ENCODE data around the gene LRP1B.

LRP1B gene

GRCh38 chr2:140759426-140760156 is 1371.2 kb downstream of the LRP1B start:
- FAIRE-seq: no peak
- no peak for DNase-seq (ENCODE audit: low spot score)

GRCh38 chr2:140747665-140748064 is 1383.2 kb downstream of the LRP1B start:
- DNase-seq (ENCODE audit: low spot score) (no peak), FAIRE-seq (no peak)

- DNase-seq (ENCODE audit: low spot score) (no peak), FAIRE-seq (no peak)
Observed at GRCh38 chr2:140747090-140747489, 1383.7 kb downstream of the LRP1B start.

DNA sequence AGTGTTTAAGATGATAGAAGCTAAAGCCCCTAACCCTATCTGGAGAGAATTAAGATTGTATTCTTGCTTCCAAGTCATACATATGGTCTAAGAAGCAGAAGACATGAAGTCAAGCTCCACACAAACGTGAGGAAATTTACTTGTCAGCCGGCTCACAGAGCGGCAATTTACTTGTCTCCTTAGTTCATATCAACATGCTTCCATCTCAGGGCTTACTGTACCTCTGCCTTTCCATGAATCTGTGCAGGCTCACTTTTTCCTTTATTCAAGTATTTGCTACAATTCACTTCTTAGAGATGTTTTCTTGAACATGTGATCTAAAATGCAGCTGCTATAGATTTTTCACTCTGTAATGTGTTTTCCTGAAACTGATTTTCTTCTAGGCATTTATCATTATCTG is 1386.4 kb downstream of the LRP1B start:
- FAIRE-seq (no peak), DNase-seq (ENCODE audit: low spot score) (no peak)

DNA sequence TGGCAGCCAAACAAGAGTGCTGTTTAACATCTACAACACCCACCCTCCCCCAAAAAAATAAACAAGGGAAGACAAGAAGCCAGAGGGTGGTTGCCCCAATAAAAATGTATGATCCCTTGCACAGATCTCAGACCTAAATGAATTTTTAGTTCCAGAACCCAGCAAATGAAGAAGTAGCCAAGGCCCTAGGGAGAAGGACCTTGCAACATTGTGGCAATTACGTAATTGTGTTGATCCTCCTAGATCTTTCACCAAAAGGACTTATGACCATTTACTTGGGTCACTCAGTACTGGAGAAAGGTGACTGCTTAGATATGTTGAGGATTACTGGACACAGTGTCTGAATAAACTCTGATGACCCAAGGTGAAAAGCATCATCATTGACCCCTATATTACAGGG is 1393.8 kb downstream of the LRP1B start:
- DNase-seq (ENCODE audit: low spot score): no peak
- no peak for FAIRE-seq

- no peak for FAIRE-seq
- no peak for DNase-seq (ENCODE audit: low spot score)
Observed at GRCh38 chr2:140734992-140735391, 1395.8 kb downstream of the LRP1B start.

DNA sequence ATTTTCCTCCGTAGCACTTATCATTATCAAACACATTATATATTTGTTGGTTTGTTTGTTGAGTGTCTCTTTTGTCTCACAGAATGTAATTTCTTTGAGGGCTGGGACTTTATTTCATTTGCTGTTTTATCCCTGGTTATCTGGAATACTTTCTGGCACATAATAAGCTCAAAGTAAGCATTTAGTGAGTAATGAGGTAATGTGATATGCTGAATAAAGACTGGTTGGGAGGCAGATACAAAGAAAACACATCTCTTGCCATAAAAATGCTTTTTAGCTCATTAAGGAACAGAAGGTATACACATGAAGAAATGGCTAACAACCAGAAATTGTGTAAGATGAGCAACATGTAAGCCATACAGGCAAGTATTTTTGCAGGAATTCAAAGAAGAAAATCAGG is 1411.8 kb downstream of the LRP1B start:
- no peak for FAIRE-seq
- no peak for DNase-seq (ENCODE audit: low spot score)

GRCh38 chr2:140717481-140717880 is 1413.3 kb downstream of the LRP1B start:
- FAIRE-seq (no peak), DNase-seq (ENCODE audit: low spot score) (no peak)

DNA sequence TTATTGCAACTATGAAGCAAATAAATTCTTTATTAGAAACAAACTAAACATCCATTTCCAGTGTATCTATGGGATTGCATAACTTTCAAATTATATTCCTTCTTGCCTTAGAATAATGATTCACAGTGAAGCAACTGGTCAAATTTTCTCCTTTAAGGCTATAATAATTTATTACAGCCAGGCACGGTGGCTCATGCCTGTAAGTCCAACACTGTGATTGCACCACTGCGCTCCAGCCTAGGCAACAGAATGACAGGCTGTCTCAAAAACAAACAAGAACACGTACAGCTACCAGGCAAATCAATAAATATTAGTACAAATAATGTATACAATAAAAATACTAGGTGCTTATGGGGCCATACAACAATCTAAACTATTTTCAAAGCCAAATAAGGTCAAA is 1416.2 kb downstream of the LRP1B start:
- DNase-seq (ENCODE audit: low spot score) (no peak), FAIRE-seq (no peak)

DNA sequence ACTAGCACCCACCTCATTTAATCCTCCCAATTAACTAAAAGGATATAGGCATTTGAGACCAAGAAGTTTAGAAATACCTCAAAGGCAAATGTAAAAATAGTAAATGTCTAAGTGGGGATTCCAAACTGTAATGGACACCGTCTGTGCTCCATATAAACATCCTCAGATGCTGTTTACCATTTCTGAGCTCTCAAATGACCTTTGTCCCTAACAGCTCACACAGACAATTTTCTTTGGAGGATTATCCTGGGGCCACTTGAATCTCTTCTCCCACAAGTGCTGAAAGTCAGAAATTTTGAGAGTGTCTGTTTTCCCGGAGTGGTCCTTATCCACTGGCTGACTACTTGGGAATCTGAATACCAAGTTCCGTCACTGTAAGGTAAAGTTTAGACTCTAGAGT is 1418.9 kb downstream of the LRP1B start:
- FAIRE-seq: no peak
- no peak for DNase-seq (ENCODE audit: low spot score)

- no peak for DNase-seq (ENCODE audit: low spot score)
- no peak for FAIRE-seq
Observed at GRCh38 chr2:140701726-140702125, 1429.1 kb downstream of the LRP1B start.

GRCh38 chr2:140698636-140699035 is 1432.2 kb downstream of the LRP1B start:
- DNase-seq (ENCODE audit: low spot score) (no peak), FAIRE-seq (no peak)

DNA sequence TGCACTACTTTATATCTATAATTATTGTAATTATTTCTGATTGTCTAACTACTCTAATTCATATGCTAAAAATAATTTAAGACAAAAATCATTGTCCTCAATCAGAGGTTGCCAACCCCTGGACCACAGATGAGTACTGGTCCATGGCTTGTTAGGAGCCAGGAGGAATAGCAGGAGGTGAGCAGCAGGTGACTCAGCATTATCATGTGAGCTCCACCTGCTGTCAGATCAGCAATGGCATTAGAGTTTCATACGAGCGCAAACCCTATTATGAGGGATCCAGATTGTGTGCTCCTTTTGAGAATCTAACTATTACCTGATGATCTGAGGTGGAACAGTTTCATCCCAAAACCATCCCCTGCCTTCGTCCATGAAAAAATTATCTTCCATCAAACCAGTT is 1434.4 kb downstream of the LRP1B start:
- no peak for DNase-seq (ENCODE audit: low spot score)
- no peak for FAIRE-seq

- FAIRE-seq: no peak
Observed at GRCh38 chr2:140695155-140695554, 1435.7 kb downstream of the LRP1B start.

DNA sequence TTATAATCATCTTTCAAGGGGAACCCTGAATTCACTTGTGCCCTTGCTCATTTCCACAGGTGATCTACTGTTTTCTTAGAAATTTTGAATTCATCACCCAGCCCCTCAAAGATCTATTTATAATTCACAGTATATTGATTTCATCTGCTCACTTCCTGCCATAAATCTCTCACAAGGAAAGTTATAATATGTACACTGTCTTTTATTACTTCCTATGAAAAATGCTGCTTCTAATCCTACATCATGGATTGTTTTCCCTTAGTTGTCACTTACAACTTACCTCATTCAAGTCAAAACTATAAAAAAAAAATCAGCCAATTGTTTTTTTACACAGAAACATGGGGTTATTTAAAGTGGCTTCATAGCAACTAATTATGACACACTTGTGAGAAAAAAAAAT is 1443.0 kb downstream of the LRP1B start:
- DNase-seq (ENCODE audit: low spot score): no peak
- no peak for FAIRE-seq

More at GRCh38 chr2:140695155-140695554, 1435.7 kb downstream of the LRP1B start:
- peak; percentile 2 for DNase-seq (ENCODE audit: low spot score)

GRCh38 chr2:140683658-140684057 is 1447.2 kb downstream of the LRP1B start:
- FAIRE-seq (no peak), DNase-seq (ENCODE audit: low spot score) (no peak)

GRCh38 chr2:140680862-140681261 is 1450.0 kb downstream of the LRP1B start:
- no peak for FAIRE-seq
- no peak for DNase-seq (ENCODE audit: low spot score)

DNA sequence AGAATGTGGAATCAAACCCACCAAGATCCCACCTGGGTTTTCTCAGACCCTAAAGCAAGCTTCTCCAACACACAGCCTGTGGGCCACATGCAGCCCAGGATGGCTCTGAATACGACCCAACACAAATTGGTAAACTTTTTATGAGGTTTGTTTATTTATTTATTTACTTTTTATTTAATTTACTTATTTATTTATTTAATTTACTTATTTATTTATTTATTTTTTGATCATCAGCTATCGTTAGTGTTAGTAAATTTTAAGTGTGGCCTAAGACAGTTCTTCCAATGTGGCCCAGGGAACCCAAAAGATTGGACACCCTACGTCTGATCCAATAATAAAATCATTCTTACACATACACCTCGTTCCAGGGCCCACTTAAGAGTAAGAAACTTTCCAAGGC is 1451.1 kb downstream of the LRP1B start:
- FAIRE-seq (no peak), DNase-seq (ENCODE audit: low spot score) (no peak)

DNA sequence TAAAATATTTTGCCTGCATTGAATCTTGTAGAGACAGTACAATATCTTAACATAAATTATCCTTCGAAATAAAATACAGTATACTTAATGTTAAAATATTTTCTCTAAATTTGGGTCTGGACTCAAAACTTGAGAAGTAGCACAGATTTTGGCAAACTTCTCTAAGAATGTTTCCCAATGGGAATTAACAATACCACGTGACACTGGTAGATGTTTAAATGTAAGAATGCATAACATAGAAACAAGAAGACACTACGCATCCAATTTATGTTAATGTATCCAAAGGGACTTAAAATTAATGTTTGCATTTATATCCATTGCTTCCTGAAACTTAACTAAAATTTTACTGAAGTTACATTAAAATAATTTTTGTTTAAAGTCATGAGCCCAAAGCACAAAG is 1460.9 kb downstream of the LRP1B start:
- FAIRE-seq (no peak), DNase-seq (ENCODE audit: low spot score) (no peak)

GRCh38 chr2:140667203-140667602 is 1463.6 kb downstream of the LRP1B start:
- FAIRE-seq: no peak

GRCh38 chr2:140662504-140662903 is 1468.3 kb downstream of the LRP1B start:
- FAIRE-seq: no peak
- no peak for DNase-seq (ENCODE audit: low spot score)

More at GRCh38 chr2:140667203-140667602, 1463.6 kb downstream of the LRP1B start:
- DNase-seq (ENCODE audit: low spot score): no peak

GRCh38 chr2:140658760-140659692 is 1471.8 kb downstream of the LRP1B start:
- no peak for DNase-seq (ENCODE audit: low spot score)
- FAIRE-seq: no peak

DNA sequence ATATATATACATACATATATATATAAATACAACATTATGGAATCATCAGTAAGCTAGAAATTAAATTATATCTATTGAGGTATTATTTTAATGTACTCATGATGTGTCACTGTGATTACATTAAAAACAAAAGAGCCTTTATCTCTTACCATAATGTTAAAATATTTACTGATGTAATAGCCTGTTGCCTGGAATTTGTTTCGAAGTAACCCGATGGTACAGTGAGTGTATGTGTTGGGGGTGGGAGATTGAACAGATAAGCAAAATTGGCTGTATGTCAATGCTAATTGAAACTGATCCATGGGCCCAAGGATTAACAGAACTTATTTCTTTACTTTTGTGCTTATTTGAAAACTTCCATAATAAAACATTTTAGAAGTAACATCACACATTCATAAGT is 1473.2 kb downstream of the LRP1B start:
- FAIRE-seq (no peak), DNase-seq (ENCODE audit: low spot score) (no peak)

Measured in urothelium cell line (cell line).